GM21367 (cell line): Measurements from ENCODE around the gene ARHGAP8.

ENCODE experiments used
- ATAC-seq: cut with Tn5 transposase; IDR thresholded peaks from one replicate; pipeline ENCODE4 v1.9.1; 2021; ENCODE audit not compliant: unreplicated experiment

The ARHGAP8 gene

DNA sequence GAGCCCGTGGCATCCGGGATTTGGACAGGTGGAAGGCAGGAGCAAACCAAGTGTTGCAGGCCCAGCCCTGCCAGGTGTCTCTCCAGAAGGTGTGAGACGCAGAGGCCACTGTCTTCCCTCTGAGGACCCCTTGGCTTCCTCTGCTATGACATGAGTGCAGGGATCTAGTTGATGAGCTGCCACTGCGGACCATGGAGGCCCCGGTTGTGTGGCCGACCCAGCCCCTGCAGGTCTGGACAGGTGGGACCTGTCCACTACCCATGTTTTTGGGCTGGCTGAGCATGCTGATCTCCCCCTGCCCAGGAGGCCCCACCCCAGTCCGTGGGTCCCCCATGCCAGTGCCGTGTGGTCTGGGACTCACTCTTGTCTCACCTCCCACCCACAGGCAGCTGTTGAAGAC lies 27.5 kb upstream of the ARHGAP8 start:
- ATAC-seq: no peak

DNA sequence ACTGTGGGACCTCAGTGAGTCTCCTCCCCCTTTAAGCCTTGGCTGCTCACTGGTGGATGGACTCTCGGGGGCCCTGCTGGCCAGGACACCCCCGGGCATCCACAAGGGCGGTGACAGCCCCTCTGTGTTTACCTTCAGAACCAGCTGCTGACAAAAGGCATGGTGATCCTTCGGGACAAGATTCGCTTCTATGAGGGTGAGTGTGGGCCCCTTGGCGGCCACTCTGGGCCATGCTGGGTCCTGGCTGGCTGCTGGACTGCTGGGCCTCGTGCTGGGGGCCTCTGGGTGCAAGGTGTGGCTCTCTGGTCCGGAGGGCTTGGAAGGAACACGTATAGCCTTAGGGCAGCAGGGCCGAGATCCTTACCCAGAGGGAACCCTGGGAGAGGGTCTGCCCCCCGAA lies 25.9 kb upstream of the ARHGAP8 start:
- ATAC-seq: no peak

DNA sequence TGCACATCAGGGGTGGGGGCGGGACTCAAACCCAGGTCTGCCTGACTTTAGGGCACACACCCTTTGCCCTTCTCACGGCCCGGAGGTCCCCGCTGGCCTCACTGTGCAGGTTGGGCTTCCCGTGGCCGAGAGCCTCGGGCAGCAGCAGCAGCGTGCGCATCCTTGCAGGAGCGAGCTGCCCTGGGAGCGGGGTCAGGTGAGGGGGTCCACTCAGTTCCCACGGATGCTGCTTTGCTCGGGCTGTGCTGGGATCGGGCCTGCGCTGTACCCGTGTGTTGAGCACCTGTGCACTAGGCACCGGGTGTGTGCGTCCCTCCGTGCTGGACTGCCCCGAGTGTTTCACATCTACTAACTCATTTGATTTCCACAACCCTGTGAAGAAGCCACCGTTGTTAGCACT lies 25.2 kb upstream of the ARHGAP8 start:
- ATAC-seq: no peak

DNA sequence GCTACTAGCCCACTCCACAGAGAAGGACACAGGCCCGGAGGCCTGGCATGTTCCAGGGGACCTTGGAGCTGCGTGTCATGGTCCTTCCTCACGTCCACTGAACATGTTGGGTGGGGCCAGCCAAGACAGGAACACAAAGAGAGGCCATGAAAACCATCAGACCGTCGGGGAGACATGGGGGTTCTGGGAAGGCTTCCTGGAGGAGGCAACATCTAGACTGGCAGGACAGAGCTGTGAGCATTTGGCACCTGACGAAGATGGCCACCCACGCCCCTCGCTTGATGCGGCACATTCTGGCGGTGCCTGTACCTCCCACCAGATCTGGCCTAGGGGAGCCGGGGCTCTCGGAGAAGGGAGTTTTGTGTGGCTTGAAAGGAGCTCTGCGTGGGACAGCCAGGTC lies 24.7 kb upstream of the ARHGAP8 start:
- ATAC-seq: no peak

DNA sequence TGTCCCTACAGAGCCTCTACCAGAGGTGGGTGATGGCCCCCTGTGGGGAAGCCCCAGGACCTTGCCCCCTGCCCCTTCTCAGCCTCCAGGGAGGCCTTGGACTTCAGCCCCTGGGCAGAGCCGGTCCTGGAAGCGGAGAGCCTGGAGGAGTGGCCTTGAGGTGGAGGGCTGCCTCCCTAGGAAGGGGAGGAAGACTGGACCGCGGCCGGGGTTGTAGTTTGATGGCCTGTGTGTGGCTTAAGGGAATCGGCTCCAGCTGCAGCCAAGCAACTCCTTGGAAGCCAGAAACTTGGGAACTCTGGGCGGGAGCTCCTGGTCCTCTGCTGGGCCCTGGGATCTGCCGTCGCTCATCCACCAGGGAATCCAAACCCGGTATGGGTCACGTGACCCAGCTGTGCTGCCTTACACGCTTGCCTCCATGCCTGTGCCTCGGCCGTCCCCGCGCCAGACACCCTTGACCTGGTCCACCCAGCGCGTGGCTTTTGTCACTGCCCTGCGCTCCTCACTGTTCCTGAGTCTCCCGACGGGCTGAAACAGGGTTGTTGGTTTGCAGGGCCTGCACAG lies 23.5 kb upstream of the ARHGAP8 start:
- ATAC-seq: no peak

DNA sequence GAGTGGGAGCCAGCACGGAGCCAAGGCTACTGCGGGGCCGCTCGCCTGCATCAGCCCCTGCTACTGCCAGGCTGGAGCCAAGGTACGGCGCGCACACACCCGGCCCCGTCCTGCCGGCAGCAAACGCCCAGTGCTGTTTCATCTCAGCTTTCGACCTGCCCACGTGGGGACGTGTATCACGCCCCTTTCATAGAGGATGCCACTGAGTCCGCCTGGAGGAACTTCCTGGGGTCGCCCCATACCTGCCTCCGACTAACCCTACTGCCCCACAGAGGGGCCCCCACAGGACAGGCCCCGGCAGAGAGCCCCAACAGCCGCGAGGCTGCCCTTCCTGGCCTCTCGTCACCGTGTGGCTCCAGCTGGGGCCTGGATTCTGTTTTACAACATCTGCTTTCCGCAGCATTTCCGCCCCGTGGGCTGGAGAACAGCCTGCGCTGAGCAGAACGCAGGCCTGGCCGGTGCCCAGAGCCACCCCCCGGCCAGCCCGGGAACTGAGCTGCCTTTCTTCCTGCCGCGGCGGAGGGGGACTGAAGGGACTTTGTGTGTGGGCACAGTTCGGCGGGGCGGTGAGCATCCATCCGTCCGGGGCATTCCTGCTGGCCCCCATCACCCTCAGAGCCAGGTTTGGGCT lies 22.9 kb upstream of the ARHGAP8 start:
- ATAC-seq: no peak

DNA sequence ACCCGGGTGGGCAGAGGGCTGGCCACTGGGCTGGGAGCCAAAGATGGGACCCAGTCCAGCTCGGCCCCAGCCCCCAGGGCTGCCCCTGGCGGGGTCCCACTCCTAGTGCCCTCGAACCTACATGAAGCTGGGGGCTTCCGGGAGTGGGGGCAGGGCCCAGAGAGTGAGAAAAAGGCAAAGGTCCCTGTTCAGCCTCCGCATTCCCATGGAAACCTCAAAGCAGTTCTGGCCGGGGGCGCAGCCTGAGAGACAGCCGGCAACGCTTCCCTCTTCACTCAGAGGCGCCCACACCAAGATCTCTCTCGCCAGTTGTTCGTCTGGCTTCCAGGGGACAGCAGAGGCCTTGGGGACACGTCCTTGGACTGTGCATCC lies 22.4 kb upstream of the ARHGAP8 start:
- ATAC-seq: no peak

DNA sequence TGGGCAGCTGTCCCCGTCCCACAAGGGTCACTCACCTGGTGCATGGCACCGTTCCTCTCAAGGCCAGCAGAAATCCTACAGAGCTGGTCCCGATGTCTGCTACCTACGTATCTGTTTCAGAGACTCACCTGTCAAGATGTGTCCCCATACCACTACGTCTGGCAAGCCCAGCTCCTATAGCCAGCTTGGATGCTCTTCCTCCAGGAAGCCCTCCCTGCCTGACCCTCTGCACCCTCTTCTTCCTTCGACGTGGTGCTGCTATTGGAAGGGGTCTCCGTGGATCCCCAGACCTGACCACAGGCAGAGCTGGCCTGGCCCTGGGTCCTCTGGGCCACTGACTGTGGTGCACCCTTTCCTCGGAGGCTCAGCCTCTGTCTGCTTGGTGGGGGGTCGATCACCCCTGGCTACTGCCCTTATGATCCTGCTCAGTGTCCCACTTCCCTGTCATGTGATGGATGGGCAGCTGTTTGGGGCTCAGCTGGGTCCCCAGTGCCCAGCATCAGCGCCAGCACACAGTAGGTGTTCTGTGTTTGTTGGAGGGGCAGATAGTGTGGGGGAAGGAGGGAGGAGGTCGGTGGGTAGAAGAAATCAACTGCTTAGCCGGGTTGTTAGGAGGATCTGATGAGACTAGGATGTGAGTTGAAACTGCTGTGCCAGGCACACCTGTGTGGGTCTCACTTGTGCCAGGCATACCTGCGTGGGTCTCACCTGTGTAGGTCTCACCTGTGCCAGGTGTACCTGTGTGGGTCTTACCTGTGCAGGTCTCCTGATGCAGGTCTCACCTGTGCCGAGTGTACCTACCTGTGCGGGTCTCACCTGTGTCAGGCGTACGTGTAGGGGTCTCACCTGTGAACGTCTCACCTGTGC lies 21.7 kb upstream of the ARHGAP8 start:
- ATAC-seq: no peak

DNA sequence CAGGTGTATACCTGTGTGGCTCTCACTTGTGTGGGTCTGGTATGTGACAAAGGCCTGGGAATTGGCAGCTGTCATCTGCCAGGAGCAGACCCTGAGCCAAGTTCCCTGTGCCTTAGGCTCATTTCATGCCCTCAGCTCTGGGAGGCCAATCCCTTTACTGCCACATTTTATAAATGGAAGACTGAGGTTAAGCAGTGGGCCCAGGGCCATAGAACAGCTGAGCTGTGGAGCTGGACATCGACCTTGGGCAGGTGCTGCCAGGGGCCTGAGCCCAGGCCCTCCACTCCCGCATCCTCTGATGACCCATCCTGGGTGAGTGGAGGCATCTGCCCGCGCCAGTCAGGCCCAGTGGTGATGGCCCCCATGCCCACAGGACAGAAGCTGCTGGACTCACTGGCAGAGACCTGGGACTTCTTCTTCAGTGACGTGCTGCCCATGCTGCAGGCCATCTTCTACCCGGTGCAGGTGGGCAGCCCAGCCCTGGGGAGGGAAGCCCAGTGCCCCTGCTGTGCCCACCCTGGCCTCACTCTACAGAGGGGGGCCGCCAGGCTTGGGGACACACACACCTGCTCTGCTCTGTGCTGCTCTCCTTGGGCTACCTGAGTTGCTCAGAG lies 20.9 kb upstream of the ARHGAP8 start:
- no peak for ATAC-seq

DNA sequence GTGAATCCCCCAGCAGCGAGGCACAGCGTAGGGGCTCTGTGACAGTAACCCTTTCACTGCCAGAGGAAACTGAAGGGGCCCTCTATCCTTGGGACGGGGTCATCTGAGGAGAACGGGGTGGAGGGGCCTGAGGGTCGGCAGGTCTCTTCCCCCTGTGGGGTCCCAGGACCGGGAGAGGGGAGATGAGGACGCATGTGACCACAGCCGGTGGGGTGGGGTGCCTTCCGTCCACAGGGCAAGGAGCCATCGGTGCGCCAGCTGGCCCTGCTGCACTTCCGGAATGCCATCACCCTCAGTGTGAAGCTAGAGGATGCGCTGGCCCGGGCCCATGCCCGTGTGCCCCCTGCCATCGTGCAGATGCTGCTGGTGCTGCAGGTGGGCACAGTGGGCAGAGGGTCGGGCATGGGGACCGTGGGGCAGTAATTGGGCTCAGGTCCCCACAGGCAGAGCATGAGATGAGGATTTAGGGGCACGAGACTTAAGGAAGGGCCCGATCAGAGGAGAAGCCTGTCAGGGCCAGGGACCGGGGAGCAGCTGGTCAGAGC lies 20.3 kb upstream of the ARHGAP8 start:
- ATAC-seq: no peak

DNA sequence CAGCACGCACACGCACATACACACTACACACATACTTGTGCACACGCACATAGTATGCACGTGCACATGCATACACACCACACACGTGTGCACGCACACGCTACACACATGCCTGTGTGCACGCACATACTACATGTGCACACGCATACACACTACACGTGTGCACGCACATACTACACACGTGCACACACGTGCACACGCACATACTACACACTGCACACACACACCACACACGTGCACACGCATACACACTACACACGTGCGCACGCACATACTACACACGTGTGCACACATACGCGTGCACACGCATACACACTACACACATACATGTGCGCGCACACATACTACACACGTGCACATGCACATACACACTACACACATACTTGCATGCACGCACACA lies 19.7 kb upstream of the ARHGAP8 start:
- ATAC-seq: no peak

DNA sequence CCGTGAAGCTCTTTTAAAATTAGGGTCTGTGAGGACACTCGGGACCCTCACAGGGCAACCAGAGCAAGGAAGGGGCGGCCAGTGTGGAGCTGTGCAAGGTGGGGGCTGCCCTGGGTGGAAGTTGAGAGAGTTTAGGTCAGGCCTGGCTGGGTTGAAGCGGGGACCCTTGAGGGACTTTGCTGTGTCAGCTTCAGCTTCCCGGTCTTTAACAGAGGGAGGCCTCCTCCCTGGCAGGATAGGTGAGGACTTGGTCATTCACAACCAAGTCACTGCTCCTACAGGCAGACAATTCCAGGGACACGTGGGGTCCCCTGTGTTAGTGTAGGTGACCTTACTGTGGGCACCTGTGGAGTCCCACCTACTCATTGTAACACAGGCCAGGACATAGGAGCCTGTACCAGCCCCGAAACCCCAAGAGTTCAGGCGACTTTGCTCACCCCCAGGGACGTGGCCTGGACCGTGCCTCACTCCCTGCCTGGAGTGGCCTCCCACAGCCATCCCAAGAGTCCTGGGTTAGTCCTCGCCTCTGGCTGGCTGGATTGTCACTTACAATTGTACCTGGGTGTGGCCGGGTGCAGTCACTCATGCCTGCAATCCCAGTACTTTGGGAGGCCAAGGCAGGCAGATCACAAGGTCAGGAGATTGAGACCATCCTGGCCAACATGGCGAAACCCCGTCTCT lies 18.8 kb upstream of the ARHGAP8 start:
- no peak for ATAC-seq

DNA sequence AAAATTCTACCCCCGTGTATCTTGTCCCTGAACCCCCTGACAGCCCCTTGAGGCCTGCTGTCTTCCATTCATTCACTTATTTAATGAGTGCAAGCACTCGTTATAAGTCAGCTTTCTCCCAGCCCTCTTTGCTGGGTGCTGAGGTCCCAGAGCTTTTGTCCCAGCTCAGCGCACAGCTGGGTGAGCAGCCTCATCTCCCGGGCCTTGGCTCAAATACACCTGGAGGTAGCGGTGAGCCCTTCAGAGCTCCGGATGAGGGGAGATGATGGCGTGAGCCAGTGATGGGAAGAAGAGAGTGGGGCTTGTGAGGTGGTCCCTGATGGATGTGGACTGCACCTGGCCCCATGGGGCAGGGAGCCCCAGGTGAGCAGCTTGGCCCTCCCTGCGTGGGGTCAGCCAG lies 18.1 kb upstream of the ARHGAP8 start:
- ATAC-seq: no peak

DNA sequence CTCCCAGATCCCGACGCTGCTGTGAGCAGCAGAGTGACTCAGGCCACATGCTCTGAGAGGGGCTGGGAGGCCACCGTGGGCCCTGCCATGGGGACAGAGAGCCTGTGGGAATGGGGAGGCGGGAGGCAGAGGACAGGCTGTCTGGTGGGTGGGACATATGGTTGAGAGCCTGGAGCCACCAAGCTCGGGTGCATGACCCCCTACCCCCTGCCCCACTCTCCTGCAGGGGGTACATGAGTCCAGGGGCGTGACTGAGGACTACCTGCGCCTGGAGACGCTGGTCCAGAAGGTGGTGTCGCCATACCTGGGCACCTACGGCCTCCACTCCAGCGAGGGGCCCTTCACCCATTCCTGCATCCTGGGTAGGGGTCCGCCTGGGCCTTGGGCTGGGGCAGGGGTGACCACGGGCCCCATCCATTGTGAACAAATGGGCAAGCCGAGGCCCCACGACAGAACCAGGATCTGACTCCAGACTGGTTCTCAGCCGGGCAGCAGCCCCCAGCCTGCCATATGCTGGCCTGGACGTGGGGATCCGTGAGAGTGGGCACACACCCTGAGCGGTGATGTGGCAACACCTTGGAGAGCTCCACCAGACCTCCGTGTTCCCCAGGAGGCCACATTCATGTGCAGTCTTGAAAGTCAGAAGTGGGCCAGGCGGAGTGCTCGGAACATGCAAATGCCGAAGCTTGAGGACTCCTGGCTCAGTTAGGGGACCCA lies 17.4 kb upstream of the ARHGAP8 start:
- no peak for ATAC-seq

DNA sequence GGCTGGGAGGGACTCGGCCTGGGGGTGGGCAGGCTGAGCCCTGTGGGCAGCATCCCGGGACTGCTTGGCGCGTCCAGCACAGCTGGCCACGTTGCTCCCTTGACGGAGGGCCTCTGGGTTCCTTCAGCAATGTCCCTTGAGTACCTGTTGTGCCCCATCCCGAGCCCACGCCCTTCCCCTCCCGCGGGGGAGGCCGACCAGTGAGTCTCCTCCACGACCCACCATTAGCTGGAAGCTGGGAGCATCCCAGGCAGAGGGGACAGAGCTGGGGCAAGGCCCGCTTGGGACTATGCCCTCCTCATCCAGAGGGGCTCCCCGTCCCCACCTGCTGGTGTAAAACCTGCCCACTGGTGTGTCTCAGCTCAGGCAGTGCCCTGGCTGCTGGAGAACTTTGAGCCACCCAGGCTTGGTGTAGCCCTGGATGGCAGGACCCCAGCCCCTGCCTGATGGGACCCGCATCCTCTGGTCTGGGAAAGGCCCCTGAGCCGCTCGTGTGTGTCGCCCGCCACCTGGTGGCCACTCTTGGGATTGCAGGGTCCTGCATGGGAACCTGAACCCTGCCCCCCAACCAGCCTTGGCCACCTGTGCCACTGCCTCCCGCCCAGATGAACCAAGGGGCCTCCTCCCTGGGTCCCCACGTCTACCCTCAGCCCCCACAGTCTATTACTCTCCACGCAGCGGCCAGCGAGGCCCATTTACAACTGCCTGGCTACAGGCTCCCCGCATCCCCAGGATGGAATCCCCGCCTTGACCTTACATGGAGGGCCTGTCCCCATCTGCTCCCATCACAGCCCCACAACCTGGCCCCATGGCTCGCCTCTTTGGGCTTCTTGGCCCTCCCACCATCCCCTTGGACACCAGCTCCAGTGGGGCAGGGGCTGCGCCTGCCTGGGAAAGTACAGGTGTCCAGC lies 16.6 kb upstream of the ARHGAP8 start:
- no peak for ATAC-seq

DNA sequence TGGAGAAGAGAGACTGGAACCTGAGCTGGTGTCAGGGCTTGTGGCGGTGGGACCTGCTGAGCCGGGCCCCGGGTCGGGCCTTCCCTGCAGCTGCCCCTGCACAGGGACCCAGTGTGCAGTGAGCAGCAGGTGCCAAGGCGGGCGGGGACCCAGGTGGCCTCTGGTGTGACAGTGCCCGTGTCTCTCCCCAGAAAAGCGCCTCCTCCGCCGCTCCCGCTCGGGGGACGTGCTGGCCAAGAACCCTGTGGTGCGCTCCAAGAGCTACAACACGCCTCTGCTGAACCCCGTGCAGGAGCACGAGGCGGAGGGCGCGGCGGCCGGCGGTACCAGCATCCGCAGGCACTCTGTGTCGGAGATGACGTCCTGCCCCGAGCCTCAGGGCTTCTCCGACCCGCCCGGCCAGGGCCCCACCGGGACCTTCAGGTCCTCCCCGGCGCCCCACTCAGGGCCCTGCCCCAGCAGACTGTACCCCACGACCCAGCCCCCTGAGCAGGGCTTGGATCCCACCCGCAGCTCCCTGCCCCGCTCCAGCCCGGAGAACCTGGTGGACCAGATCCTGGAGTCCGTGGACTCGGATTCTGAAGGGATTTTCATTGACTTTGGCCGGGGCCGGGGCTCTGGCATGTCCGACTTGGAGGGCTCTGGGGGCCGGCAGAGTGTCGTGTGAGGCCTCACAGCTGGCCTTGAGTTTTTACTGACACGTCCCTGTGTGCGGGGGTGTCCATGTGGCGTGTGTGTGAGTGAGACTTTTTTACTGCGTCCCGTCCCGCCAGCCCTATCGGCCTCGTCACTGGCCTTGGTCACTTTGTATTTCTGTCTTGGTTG lies 15.6 kb upstream of the ARHGAP8 start:
- ATAC-seq: no peak

DNA sequence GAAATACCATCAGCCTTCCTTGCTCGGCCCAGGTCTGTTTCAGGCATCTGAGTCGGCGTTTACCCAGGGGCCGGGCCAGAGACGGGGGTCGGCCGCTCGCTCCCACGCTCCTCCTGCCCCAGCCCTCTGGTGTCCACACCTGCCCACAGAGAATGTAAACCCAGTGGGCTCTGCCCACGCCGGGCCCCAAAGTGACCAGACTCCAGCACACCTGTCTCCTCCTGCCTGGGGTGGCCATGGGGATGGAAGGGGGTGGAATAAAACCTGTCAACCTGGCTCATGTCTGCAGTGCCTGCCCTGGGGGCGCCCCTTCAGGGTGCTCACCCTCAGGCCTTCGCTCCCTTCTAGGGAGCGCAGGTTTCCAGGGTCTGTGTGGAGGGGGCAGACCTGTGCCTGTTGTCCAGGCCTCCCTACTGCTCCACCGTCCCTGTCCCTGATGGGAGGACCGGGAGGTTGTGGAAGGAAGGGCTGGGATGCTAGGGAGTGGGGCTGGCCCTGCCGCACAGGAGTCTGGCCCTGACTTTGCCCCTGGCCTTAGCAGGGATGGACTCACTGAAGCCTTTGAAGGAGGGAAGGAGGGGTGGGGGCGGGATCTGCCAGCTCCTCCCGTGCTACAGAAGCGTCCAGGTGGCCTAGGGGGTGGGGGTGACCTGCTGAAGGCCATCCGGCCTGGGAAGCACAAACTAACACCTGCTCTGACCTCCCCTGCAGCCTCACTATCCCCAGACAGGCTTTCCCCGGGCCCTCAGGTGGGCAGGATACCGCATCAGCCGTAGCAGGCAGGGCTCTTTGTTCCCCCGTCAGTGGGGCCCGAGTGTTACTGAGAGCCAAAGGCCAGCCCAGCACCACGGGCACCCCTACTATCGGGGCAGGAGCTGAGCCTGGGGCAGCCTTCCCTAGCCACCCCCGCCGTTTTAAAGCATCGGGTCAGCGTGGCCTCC lies 14.7 kb upstream of the ARHGAP8 start:
- ATAC-seq: no peak

DNA sequence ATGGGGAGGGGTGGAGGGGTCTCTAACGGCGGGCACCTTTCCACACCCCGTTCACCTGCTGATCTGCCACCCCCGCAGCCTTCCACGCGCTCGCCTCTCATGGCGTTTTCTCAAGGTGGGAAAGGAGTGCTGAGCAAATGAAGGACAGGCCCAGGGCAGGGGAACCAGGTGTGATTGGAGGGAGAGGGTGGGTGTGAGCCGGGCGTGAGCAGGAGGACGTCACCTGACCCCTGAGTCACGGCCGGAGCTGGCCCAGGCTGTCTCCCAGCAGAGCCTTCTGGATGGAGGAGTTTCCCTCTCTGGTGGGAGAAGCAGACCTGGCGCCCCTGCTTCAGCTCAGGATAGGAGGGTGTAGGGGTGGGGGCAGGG lies 14.0 kb upstream of the ARHGAP8 start:
- no peak for ATAC-seq
